GM23338 (cell line): ENCODE results near the gene C2CD3. TPM values are rescaled to one million over a fixed set of nuclear protein-coding genes. Genes with fewer than 3 reads are reported as not detected.

Experiments
- ATAC-seq: fragments of 200-7000 bp; cut with Tn5 transposase; 3 replicates; pipeline ENCODE4 v1.9.1; 2020
- DNase-seq: peaks from one replicate; pipeline ENCODE4 v3.0.0-alpha.2; 2015; ENCODE audit warnings: low spot score
- H2AFZ ChIP-seq: fragments of 200-600 bp; sonication (generic); 2 replicates; pipeline ENCODE4 v1.8.0; 2016; ENCODE audit warnings: antibody characterized with exemption, mild to moderate bottlenecking, moderate library complexity
- H3F3A ChIP-seq: fragments of 200-600 bp; sonication (generic); replicated peaks from 2 replicates; pipeline ENCODE4 v1.8.0; 2017; ENCODE audit warnings: antibody characterized with exemption, mixed run types, low read depth
- H3K27ac ChIP-seq: fragments of 200-600 bp; sonication (generic); 2 replicates; pipeline ENCODE4 v1.6.1; 2016; ENCODE audit warnings: low read depth
- H3K27me3 ChIP-seq: fragments of 200-600 bp; sonication (generic); 2 replicates; pipeline ENCODE4 v1.8.0; 2016; ENCODE audit warnings: mild to moderate bottlenecking, mixed run types, moderate library complexity; ENCODE audit not compliant: insufficient read depth
- H3K36me3 ChIP-seq: fragments of 200-600 bp; sonication (generic); 2 replicates; pipeline ENCODE4 v1.8.0; 2016; ENCODE audit warnings: mild to moderate bottlenecking; ENCODE audit not compliant: insufficient read depth
- H3K4me1 ChIP-seq: fragments of 200-600 bp; sonication (generic); 2 replicates; pipeline ENCODE4 v1.8.0; 2016; ENCODE audit warnings: mild to moderate bottlenecking, moderate library complexity; ENCODE audit not compliant: insufficient read depth
- H3K4me2 ChIP-seq: fragments of 200-600 bp; sonication (generic); 2 replicates; pipeline ENCODE4 v1.7.1; 2017; ENCODE audit warnings: mixed run types
- H3K4me3 ChIP-seq: fragments of 200-600 bp; sonication (generic); 2 replicates; pipeline ENCODE4 v1.6.1; 2016; ENCODE audit warnings: mixed run types
- H3K79me2 ChIP-seq: fragments of 200-600 bp; sonication (generic); replicated peaks from 2 replicates; pipeline ENCODE4 v1.8.0; 2017; ENCODE audit warnings: mild to moderate bottlenecking; ENCODE audit not compliant: insufficient read depth
- H3K9me2 ChIP-seq: fragments of 200-600 bp; sonication (generic); 2 replicates; pipeline ENCODE4 v1.8.0; 2017; ENCODE audit not compliant: insufficient read depth
- H4K20me1 ChIP-seq: fragments of 200-600 bp; sonication (generic); replicated peaks from 2 replicates; pipeline ENCODE4 v1.8.0; 2017; ENCODE audit warnings: mild to moderate bottlenecking; ENCODE audit not compliant: insufficient read depth
- H3K27ac Mint-ChIP-seq: 2 replicates; pipeline ENCODE4 v1.8.0; 2020; ENCODE audit warnings: inconsistent platforms, mild to moderate bottlenecking, moderate library complexity, mixed read lengths
- H3K27me3 Mint-ChIP-seq: 3 replicates; pipeline ENCODE4 v1.8.0; 2022; ENCODE audit warnings: low read depth, mild to moderate bottlenecking, moderate library complexity, mixed read lengths, inconsistent platforms; ENCODE audit not compliant: insufficient read depth, poor library complexity
- H3K36me3 Mint-ChIP-seq: 3 replicates; pipeline ENCODE4 v1.8.0; 2021; ENCODE audit warnings: low read depth, mild to moderate bottlenecking, inconsistent platforms, moderate library complexity, mixed read lengths
- H3K4me1 Mint-ChIP-seq: 3 replicates; pipeline ENCODE4 v1.8.0; 2020; ENCODE audit warnings: mild to moderate bottlenecking, inconsistent platforms, mixed read lengths
- H3K4me3 Mint-ChIP-seq: 3 replicates; pipeline ENCODE4 v1.8.0; 2021; ENCODE audit warnings: moderate library complexity, mild to moderate bottlenecking, inconsistent platforms, mixed read lengths
- H3K9me3 Mint-ChIP-seq: 3 replicates; pipeline ENCODE4 v1.8.0; 2020; ENCODE audit warnings: moderate library complexity, mild to moderate bottlenecking, inconsistent platforms, mixed read lengths
- CREB1 ChIP-seq: fragments of 250-450 bp; sonication (Bioruptor Pico); IDR thresholded peaks from 2 replicates; pipeline ENCODE4 v1.5.0; 2020; ENCODE audit warnings: low read depth, mild to moderate bottlenecking, moderate library complexity
- CTCF ChIP-seq, 2 experiments: fragments of 200-600 bp in 1 of 2; sonication (generic) in 1 of 2; conservative IDR thresholded peaks; 2 replicates each; pipeline versions ENCODE4 v1.5.1 to v1.6.1; 2016 to 2017; ENCODE audit warnings: antibody characterized with exemption in 2 of 2, low read depth in 2 of 2, mild to moderate bottlenecking in 2 of 2, moderate library complexity in 1 of 2
- ETS1 ChIP-seq: IDR thresholded peaks from 2 replicates; pipeline ENCODE4 v1.6.1; 2016; ENCODE audit warnings: antibody characterized with exemption
- EZH2 ChIP-seq: fragments of 200-600 bp; sonication (generic); IDR thresholded peaks from one replicate; pipeline ENCODE4 v1.8.0; 2017; ENCODE audit warnings: antibody characterized with exemption, mild to moderate bottlenecking, low read depth; ENCODE audit not compliant: unreplicated experiment
- EZH2phosphoT487 ChIP-seq: fragments of 200-600 bp; sonication (generic); IDR thresholded peaks from one replicate; pipeline ENCODE4 v1.8.1; 2018; ENCODE audit warnings: antibody characterized with exemption; ENCODE audit not compliant: unreplicated experiment
- JUNB ChIP-seq: IDR thresholded peaks from one replicate; pipeline ENCODE4 v1.6.1; 2016; ENCODE audit warnings: antibody characterized with exemption; ENCODE audit not compliant: unreplicated experiment
- NANOG ChIP-seq: IDR thresholded peaks from 2 replicates; pipeline ENCODE4 v1.6.1; 2016; ENCODE audit warnings: antibody characterized with exemption, borderline replicate concordance
- POLR2AphosphoS5 ChIP-seq: IDR thresholded peaks from 2 replicates; pipeline ENCODE4 v1.6.1; 2016; ENCODE audit warnings: antibody characterized with exemption, low read depth
- REST ChIP-seq: IDR thresholded peaks from one replicate; pipeline ENCODE4 v1.6.1; 2018; ENCODE audit warnings: antibody characterized with exemption; ENCODE audit not compliant: unreplicated experiment
- STAT1 ChIP-seq: IDR thresholded peaks from one replicate; pipeline ENCODE4 v1.6.1; 2016; ENCODE audit warnings: antibody characterized with exemption; ENCODE audit not compliant: unreplicated experiment
- ZNF114 ChIP-seq: fragments of 250-450 bp; sonication (Bioruptor Pico); IDR thresholded peaks from 2 replicates; pipeline ENCODE4 v1.5.0; 2020; ENCODE audit warnings: mild to moderate bottlenecking, moderate library complexity
- ZNF331 ChIP-seq: fragments of 250-450 bp; sonication (Bioruptor Pico); IDR thresholded peaks from 2 replicates; pipeline ENCODE4 v1.5.0; 2020; ENCODE audit warnings: low read depth, mild to moderate bottlenecking, moderate library complexity
- ZNF462 ChIP-seq: fragments of 250-450 bp; sonication (Bioruptor Pico); IDR thresholded peaks from 2 replicates; pipeline ENCODE4 v1.5.0; 2020; ENCODE audit warnings: mild to moderate bottlenecking, moderate library complexity
- polyA plus RNA-seq: library from polyadenylated mRNA; unstranded; fragments of >200 nt; fragmentation: Nextera tagmentation; extraction: Ambion mirVana; gene quantifications from 2 replicates; pipeline ENCODE4 v1.2.1, GENCODE V29; 2016
- total RNA-seq: library from RNA; depleted of rRNA; stranded (reverse); fragments of >200 nt; shearing (Covaris generic); gene quantifications from 2 replicates; pipeline ENCODE4 v1.2.3, GENCODE V29; 2014

Gene C2CD3
- total and polyA plus RNA-seq, 2 experiments from 2014 or later, result 15.5 to 29.5 TPM

- Histone ChIP-seq H2AFZ (no peak overlapping the region), H3K36me3 (no peaks in the 10 kb centered on the region), H3K27ac (no peak overlapping the region), H3K9me2 (no peaks in the 10 kb centered on the region), H3K79me2 (peaks cover 61% of the 10 kb centered on the region), H3F3A (no peaks in the 10 kb centered on the region), H3K4me3 (no peak overlapping the region), H3K4me1 (no peaks in the 10 kb centered on the region), H3K27me3 (no peaks in the 10 kb centered on the region), H4K20me1 (peaks cover 14% of the 10 kb centered on the region), H3K4me2 (no peak overlapping the region)
- Mint-ChIP-seq H3K4me3 (no peak overlapping the region), H3K4me1 (no peaks in the 10 kb centered on the region; the same call in 2 of the 3 replicates), H3K27ac (no peak overlapping the region), H3K9me3 (peaks cover 6% of the 10 kb centered on the region), H3K36me3 (peaks cover 19% of the 10 kb centered on the region), H3K27me3 (no peaks in the 10 kb centered on the region)
- no peak for ATAC-seq
- DNase-seq, result no peak
- no peak for TF ChIP-seq ZNF462 (CRISPR knock-in tag)
- TF ChIP-seq CTCF (conservative IDR thresholded peaks at IDR 0.05; ENCODE audit: low read depth in 2 of 2), result no peak
- no peak for TF ChIP-seq POLR2AphosphoS5
- no peak for TF ChIP-seq ETS1
- TF ChIP-seq ZNF114 (CRISPR knock-in tag), result no peak
- TF ChIP-seq JUNB, result no peak
- TF ChIP-seq EZH2phosphoT487, result no peak
- TF ChIP-seq ZNF331 (CRISPR knock-in tag), result no peak
- no peak for TF ChIP-seq CREB1
- no peak for TF ChIP-seq EZH2
- no peak for TF ChIP-seq STAT1
- TF ChIP-seq REST, result no peak
- no peak for TF ChIP-seq NANOG
Observed at GRCh38 chr11:74185695-74186094, 14.9 kb upstream of the C2CD3 start.
